Gastrocnemius medialis (tissue), 4 donors: Measurements from ENCODE around the gene NGEF. TPM values are rescaled to one million over a fixed set of nuclear protein-coding genes. Genes with fewer than 3 reads are reported as not detected.
A peak's percentile ranks its signal among the peaks of the same experiment; 100 is the strongest.

Source experiments
- ATAC-seq, 2 donors: fragments of 150-250 bp; one replicate each; pipeline ENCODE4 v1.9.1; 2016
- DNase-seq, 2 donors: peaks; one replicate each; pipeline ENCODE4 v3.0.0-alpha.2; 2019
- H3K27ac ChIP-seq, 4 donors: fragments of 200-600 bp; sonication (generic); 1 replicate in 1 of 4; 2 replicates in 3 of 4; pipeline ENCODE4 v1.5.1; 2016 to 2018; ENCODE audit warnings: mild to moderate bottlenecking in 2 of 4, moderate library complexity in 1 of 4
- H3K27me3 ChIP-seq, 3 donors: fragments of 200-600 bp; sonication (generic) in 2 of 3; 1 replicate in 1 of 3; 2 replicates in 2 of 3; pipeline versions ENCODE4 v1.5.1 to v1.6.0; 2016 to 2019; ENCODE audit warnings: mild to moderate bottlenecking in 1 of 3, moderate library complexity in 1 of 3
- H3K36me3 ChIP-seq, 2 donors: fragments of 200-600 bp; sonication (generic) in 1 of 2; one replicate each; pipeline ENCODE4 v1.5.1; 2017 to 2018
- H3K4me1 ChIP-seq, 2 donors: fragments of 200-600 bp; sonication (generic) in 1 of 2; one replicate each; pipeline ENCODE4 v1.5.1; 2016 to 2017; ENCODE audit warnings: mild to moderate bottlenecking in 2 of 2
- H3K4me3 ChIP-seq, 4 donors: fragments of 200-600 bp; sonication (generic) in 3 of 4; 1 replicate in 1 of 4; 2 replicates in 3 of 4; pipeline ENCODE4 v1.5.1; 2016 to 2019; ENCODE audit warnings: mild to moderate bottlenecking in 2 of 4
- H3K9me3 ChIP-seq, 3 donors: fragments of 200-600 bp; sonication (generic) in 2 of 3; 1 replicate in 1 of 3; 2 replicates in 2 of 3; pipeline ENCODE4 v1.5.1; 2016 to 2019
- CTCF ChIP-seq, 5 experiments: fragments of 450-650 bp in 3 of 5; fragments of 200-600 bp in 2 of 5; sonication (generic) in 2 of 5; IDR thresholded peaks in 4 of 5; conservative IDR thresholded peaks in 1 of 5; 1 replicate in 4 of 5; 2 replicates in 1 of 5; pipeline ENCODE4 v1.5.1; 2016 to 2019; ENCODE audit warnings: antibody characterized with exemption in 5 of 5, mild to moderate bottlenecking in 3 of 5, moderate library complexity in 3 of 5
- POLR2A ChIP-seq, 2 donors: fragments of 450-650 bp; IDR thresholded peaks; one replicate each; pipeline ENCODE4 v1.6.1; 2017; ENCODE audit warnings: antibody characterized with exemption in 2 of 2, mild to moderate bottlenecking in 2 of 2, moderate library complexity in 2 of 2
- in situ Hi-C, 4 donors: fragments of 200-750 bp; cut with MboI; loops; one replicate each; pipeline versions ENCODE4 v1.15.0 to v1.8.0; 2017; ENCODE audit warnings: low sequenced_read_pairs in 4 of 4
- intact Hi-C: fragments of 100-400 bp; cut with DNase I; formaldehyde crosslinking; loops from one replicate; pipeline ENCODE4 v1.15.1; 2023; ENCODE audit warnings: low total_unique reads
- total RNA-seq, 4 donors: library from RNA; depleted of rRNA; stranded (reverse); fragments of >200 nt; gene quantifications; one replicate each; pipeline versions ENCODE4 v1.1.0 to v1.2.3, GENCODE V29; 2016

NGEF gene
- total RNA-seq, 4 donors from 2014 or later = 0.66 to 1.5 (median 0.84) TPM; not detected in 1

GRCh38 chr2:232878855-232879617 lies 134.0 kb downstream of the NGEF start:
- no peak for ATAC-seq
- Histone ChIP-seq H3K36me3 (no peaks in the 10 kb centered on the region), H3K27ac (no peak overlapping the region), H3K4me3 (no peak overlapping the region), H3K9me3 (no peaks in the 10 kb centered on the region), H3K4me1 (peaks cover 0 to 4% of the 10 kb centered on the region in 2 donors), H3K27me3 (no peaks in the 10 kb centered on the region)
- intact Hi-C loops (no loop called here), in situ Hi-C loops (no loop called here)
- TF ChIP-seq POLR2A (IDR thresholded peaks at IDR 0.05) (no peak), CTCF (IDR thresholded peaks at IDR 0.05 in 4 of 5, conservative IDR thresholded peaks at IDR 0.05 in 1 of 5) (no peak)
- no peak for DNase-seq

GRCh38 chr2:232877940-232878511 lies 135.0 kb downstream of the NGEF start:
- Histone ChIP-seq H3K4me3 (no peak overlapping the region), H3K27me3 (no peaks in the 10 kb centered on the region), H3K36me3 (no peaks in the 10 kb centered on the region), H3K4me1 (peaks cover 0 to 4% of the 10 kb centered on the region in 2 donors), H3K9me3 (no peaks in the 10 kb centered on the region), H3K27ac (no peak overlapping the region)
- in situ Hi-C loops (no loop called here), intact Hi-C loops (loop anchor here (2.0 kb wide), 1 partner anchor 23 kb away; no protein-coding TSS in a partner anchor)
- TF ChIP-seq POLR2A (IDR thresholded peaks at IDR 0.05) (no peak), CTCF (IDR thresholded peaks at IDR 0.05 in 4 of 5, conservative IDR thresholded peaks at IDR 0.05 in 1 of 5) (no peak)
- ATAC-seq (no peak), DNase-seq (no peak)

GRCh38 chr2:232876978-232877441 lies 136.0 kb downstream of the NGEF start:
- Histone ChIP-seq H3K9me3 (no peaks in the 10 kb centered on the region), H3K4me1 (peaks cover 0 to 4% of the 10 kb centered on the region in 2 donors), H3K36me3 (no peaks in the 10 kb centered on the region), H3K27ac (peak overlapping the region in 1 of 4 donors; percentile 5), H3K4me3 (peak overlapping the region in 3 of 4 donors; percentile 46 to 52 (median 50)), H3K27me3 (no peaks in the 10 kb centered on the region)
- ATAC-seq (no peak), DNase-seq (no peak)
- TF ChIP-seq CTCF (IDR thresholded peaks at IDR 0.05 in 4 of 5, conservative IDR thresholded peaks at IDR 0.05 in 1 of 5) (no peak), POLR2A (IDR thresholded peaks at IDR 0.05) (no peak)
- in situ Hi-C loops (no loop called here), intact Hi-C loops (loop anchor here (2.0 kb wide), 1 partner anchor 22 kb away; no protein-coding TSS in a partner anchor)

- ATAC-seq = peak; percentile 12 to 38
- intact Hi-C loops (loop anchor here (2.0 kb wide), 1 partner anchor 22 kb away; no protein-coding TSS in a partner anchor), in situ Hi-C loops (no loop called here)
- Histone ChIP-seq H3K4me1 (peaks cover 0 to 4% of the 10 kb centered on the region in 2 donors), H3K27ac (peak overlapping the region in 1 of 4 donors; percentile 30), H3K4me3 (peak overlapping the region; percentile 46 to 52 (median 50)), H3K9me3 (no peaks in the 10 kb centered on the region), H3K36me3 (no peaks in the 10 kb centered on the region), H3K27me3 (no peaks in the 10 kb centered on the region)
- DNase-seq = no peak
- peak in 3 of 5 experiments; percentile 11 to 24 (median 23) for TF ChIP-seq CTCF (IDR thresholded peaks at IDR 0.05 in 4 of 5, conservative IDR thresholded peaks at IDR 0.05 in 1 of 5)
- TF ChIP-seq POLR2A (IDR thresholded peaks at IDR 0.05) = no peak
These were observed 136.7 kb downstream of the NGEF start for GRCh38 chr2:232876161-232876977.
